HG03469 (cell line): ENCODE measurements around the gene SLC34A2.

ENCODE experiments used
- ATAC-seq: cut with Tn5 transposase; IDR thresholded peaks from one replicate; pipeline ENCODE4 v1.9.1; 2021; ENCODE audit warnings: mild to moderate bottlenecking, moderate library complexity, moderate number of reproducible peaks; ENCODE audit not compliant: unreplicated experiment

Gene SLC34A2

DNA sequence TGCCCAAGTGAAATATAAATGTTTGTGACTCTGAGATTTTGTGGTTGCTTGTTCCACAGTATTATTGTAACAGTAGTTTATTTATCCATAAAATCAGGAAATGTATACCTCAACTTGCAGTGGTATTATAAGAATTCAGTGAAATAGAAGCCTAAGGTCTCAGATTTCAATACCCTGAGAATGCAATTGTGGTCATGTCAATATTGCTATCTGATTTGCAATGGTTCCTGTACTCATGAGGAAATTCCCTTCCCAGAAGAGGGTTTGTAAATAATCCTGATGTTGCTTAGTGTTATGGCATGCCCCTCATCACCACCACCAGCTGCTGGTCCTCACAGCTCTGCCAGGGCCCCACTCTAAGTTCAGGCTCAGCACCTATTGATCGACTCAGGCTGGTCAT is 67.8 kb downstream of the SLC34A2 start:
- ATAC-seq, result no peak

DNA sequence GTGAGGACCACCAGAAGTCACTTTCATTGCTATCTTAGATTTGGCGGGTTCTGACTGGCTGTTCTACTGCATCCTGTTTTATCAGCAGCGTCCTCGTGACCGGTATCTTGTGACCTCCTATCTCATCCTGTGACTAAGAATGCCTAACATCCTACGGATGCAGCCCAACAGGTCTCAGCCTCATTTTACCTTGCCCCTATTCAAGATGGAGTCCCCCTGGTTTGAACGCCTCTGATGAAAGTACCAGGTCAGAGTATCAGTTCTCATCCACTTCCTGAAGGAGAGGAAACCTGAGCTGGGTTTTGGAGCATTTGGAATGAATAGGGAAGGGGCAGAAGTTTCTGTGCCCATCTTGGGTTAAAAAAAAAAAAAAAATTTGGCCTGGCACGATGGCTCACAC is 70.2 kb downstream of the SLC34A2 start:
- no peak for ATAC-seq

DNA sequence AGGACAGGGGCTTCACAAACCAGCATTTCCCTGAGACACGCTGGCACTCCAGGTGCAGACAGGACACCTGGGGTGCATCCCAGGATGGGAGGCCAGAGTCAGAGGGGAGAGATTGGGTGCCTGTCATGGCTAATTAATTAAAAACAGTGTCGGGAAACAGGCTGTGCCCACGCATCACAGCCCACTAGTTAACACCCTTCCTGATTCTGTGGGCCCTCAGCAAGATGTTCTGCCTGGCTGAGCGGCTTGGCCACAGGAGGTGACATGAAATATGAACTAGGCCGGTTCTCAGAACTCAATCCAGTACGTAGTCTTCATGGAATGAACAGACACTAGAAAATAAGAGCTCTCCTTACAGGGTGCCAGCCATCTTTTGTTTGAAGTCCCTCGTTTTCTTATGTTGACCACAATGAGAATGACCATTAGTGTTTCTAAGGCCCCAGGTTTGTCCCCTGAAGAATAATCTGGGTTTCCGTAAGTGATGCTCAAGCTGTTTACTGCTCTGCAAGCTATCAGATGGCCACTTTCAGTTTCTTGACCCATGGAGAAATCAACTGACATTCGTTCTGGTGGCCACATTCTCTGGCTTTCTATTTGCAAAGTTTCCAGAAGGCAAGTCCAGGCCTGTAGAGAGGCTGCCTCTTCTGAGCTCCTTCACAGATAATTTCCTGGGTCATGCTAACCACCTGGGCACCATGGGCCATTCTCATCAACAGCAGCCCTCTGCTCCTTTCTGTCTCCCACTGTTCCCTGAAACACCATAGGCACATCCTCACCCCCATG is 72.3 kb downstream of the SLC34A2 start:
- no peak for ATAC-seq
